Measurements from ENCODE around the gene FBXW12. TPM values are rescaled to one million over a fixed set of nuclear protein-coding genes. Genes with fewer than 3 reads are reported as not detected.

The FBXW12 gene
- total RNA-seq, 2 experiments from 2014 or later = not detected

GRCh38 chr3:48387634-48388033 is 15.6 kb downstream of the FBXW12 start:
- no peaks in the 10 kb centered on the region for H3K36me3 Mint-ChIP-seq (ENCODE audit: low read depth)
- no peak for TF ChIP-seq CTCF (IDR thresholded peaks at IDR 0.05)
- H3K27ac Mint-ChIP-seq = no peak overlapping the region
- ATAC-seq (no peak), DNase-seq (no peak)
- ChIA-PET POLR2A (interaction anchor here (0.6 kb wide), 1 partner anchor 145 kb away, joined by 3 read pairs; no protein-coding TSS in a partner anchor), CTCF (interaction anchor here (1.3 to 4.5 kb wide), 3 partner anchors 13 to 48 kb away, joined by 3 to 25 read pairs (median 24); no protein-coding TSS in a partner anchor)
- no peaks in the 10 kb centered on the region for H3K4me1 Mint-ChIP-seq (ENCODE audit: low read depth)
- no peaks in the 10 kb centered on the region for H3K9me3 Mint-ChIP-seq
- intact Hi-C loops (cut with micrococcal nuclease) = no loop called here
- H3K4me3 Mint-ChIP-seq = no peak overlapping the region
- peaks cover 9% of the 10 kb centered on the region for H3K27me3 Mint-ChIP-seq

- no peak for DNase-seq
- Mint-ChIP-seq H3K4me3 (no peak overlapping the region), H3K4me1 (ENCODE audit: low read depth) (no peaks in the 10 kb centered on the region), H3K27ac (no peak overlapping the region), H3K27me3 (peaks cover 11% of the 10 kb centered on the region), H3K36me3 (ENCODE audit: low read depth) (no peaks in the 10 kb centered on the region), H3K9me3 (no peaks in the 10 kb centered on the region)
- intact Hi-C loops (cut with micrococcal nuclease) = no loop called here
- POLR2A ChIA-PET = interaction anchor here (1.0 kb wide), 1 partner anchor 115 kb away, joined by 3 read pairs; no protein-coding TSS in a partner anchor
- no peak for TF ChIP-seq CTCF (IDR thresholded peaks at IDR 0.05)
- CTCF ChIA-PET = interaction anchor here (1.0 to 4.5 kb wide), 4 partner anchors 11 to 160 kb away, joined by 3 to 25 read pairs (median 15); no protein-coding TSS in a partner anchor
- ATAC-seq = no peak
Measured at GRCh38 chr3:48388966-48389365, 16.9 kb downstream of the FBXW12 start.

GRCh38 chr3:48394391-48394790 is 22.4 kb downstream of the FBXW12 start:
- intact Hi-C loops (cut with micrococcal nuclease) = loop anchor here (10.0 kb wide), 1 partner anchor 120 kb away; no protein-coding TSS in a partner anchor
- H3K4me3 Mint-ChIP-seq = no peak overlapping the region
- H3K27ac Mint-ChIP-seq = no peak overlapping the region
- DNase-seq = no peak
- H3K27me3 Mint-ChIP-seq = peaks cover 6% of the 10 kb centered on the region
- no peaks in the 10 kb centered on the region for H3K36me3 Mint-ChIP-seq (ENCODE audit: low read depth)
- TF ChIP-seq CTCF (IDR thresholded peaks at IDR 0.05) = no peak
- ATAC-seq = peak; percentile 55
- CTCF ChIA-PET = interaction anchor here (4.2 kb wide), 1 partner anchor 42 kb away, joined by 26 read pairs; no protein-coding TSS in a partner anchor
- POLR2A ChIA-PET = no interaction called here
- H3K9me3 Mint-ChIP-seq = no peaks in the 10 kb centered on the region
- no peaks in the 10 kb centered on the region for H3K4me1 Mint-ChIP-seq (ENCODE audit: low read depth)

GRCh38 chr3:48395714-48396113 is 23.7 kb downstream of the FBXW12 start:
- Mint-ChIP-seq H3K27ac (no peak overlapping the region), H3K9me3 (no peaks in the 10 kb centered on the region), H3K4me1 (ENCODE audit: low read depth) (no peaks in the 10 kb centered on the region), H3K36me3 (ENCODE audit: low read depth) (no peaks in the 10 kb centered on the region), H3K4me3 (no peak overlapping the region), H3K27me3 (peaks cover 8% of the 10 kb centered on the region)
- intact Hi-C loops (cut with micrococcal nuclease) = loop anchor here (10.0 kb wide), 1 partner anchor 121 kb away; no protein-coding TSS in a partner anchor
- no peak for DNase-seq
- ATAC-seq = no peak
- POLR2A ChIA-PET = no interaction called here
- TF ChIP-seq CTCF (IDR thresholded peaks at IDR 0.05) = no peak
- CTCF ChIA-PET = interaction anchor here (4.2 kb wide), 1 partner anchor 41 kb away, joined by 26 read pairs; no protein-coding TSS in a partner anchor
